Activated CD4-positive, alpha-beta T cell treated with anti-CD3 and anti-CD28 coated beads for 24 hours (primary cell): ENCODE results near the gene SUSD4.
"Not testable (repeated sequence)": the region's sequence is repeated elsewhere in the genome, so short reads cannot be mapped to it uniquely, and the experiment has no call there.

ENCODE experiments used
- DNase-seq, 2 donors: peaks; one replicate each; pipeline ENCODE4 v3.0.0-alpha.2; 2020; ENCODE audit warnings: low read depth in 2 of 2

Gene SUSD4

GRCh38 chr1:223363856-223364684 lies at the start of gene SUSD4:
SUSD4 (minus strand) TSS chr1:223364176; CDS start chr1:223363425, 751 bp downstream.
- DNase-seq: peak; percentile 28 to 40

- no peak for DNase-seq
These were observed 49.2 kb upstream of the SUSD4 start for GRCh38 chr1:223413216-223413615.

GRCh38 chr1:223411710-223412109 lies 47.7 kb upstream of the SUSD4 start:
- no peak for DNase-seq

GRCh38 chr1:223411309-223411708 lies 47.3 kb upstream of the SUSD4 start:
- no peak for DNase-seq

GRCh38 chr1:223410036-223410435 lies 46.1 kb upstream of the SUSD4 start:
- DNase-seq: no peak

- no peak for DNase-seq
These were observed 41.5 kb upstream of the SUSD4 start for GRCh38 chr1:223405507-223405906.

- no peak for DNase-seq
These were observed 39.3 kb upstream of the SUSD4 start for GRCh38 chr1:223403184-223403815.

- DNase-seq: no peak
These were observed 38.8 kb upstream of the SUSD4 start for GRCh38 chr1:223402790-223403142.

GRCh38 chr1:223401873-223402789 lies 38.2 kb upstream of the SUSD4 start:
- peak in 1 of 2 donors; percentile 3 for DNase-seq

GRCh38 chr1:223399393-223399792 lies 35.4 kb upstream of the SUSD4 start:
- not testable (repeated sequence) for DNase-seq

GRCh38 chr1:223394706-223395105 lies 30.7 kb upstream of the SUSD4 start:
- no peak for DNase-seq

- no peak for DNase-seq
These were observed 30.3 kb upstream of the SUSD4 start for GRCh38 chr1:223394242-223394641.

- DNase-seq: no peak
These were observed 29.6 kb upstream of the SUSD4 start, which contains the start of gene CCDC185 for GRCh38 chr1:223393275-223394214. CCDC185 (plus strand) TSS chr1:223393415; CDS start chr1:223393476, 61 bp downstream.

GRCh38 chr1:223390618-223391017 lies 26.6 kb upstream of the SUSD4 start:
- no peak for DNase-seq

GRCh38 chr1:223386013-223386412 lies 22.0 kb upstream of the SUSD4 start:
- no peak for DNase-seq

GRCh38 chr1:223378754-223379153 lies 14.8 kb upstream of the SUSD4 start:
- DNase-seq: no peak

- no peak for DNase-seq
These were observed 10.2 kb upstream of the SUSD4 start for GRCh38 chr1:223374064-223374610.

GRCh38 chr1:223364685-223365382 lies 858 bp upstream of the SUSD4 start:
- DNase-seq: peak in 1 of 2 donors; percentile 1

GRCh38 chr1:223363057-223363855 lies 720 bp downstream of the SUSD4 start:
- peak in 1 of 2 donors; percentile 16 for DNase-seq
